Ectodermal cell (in vitro differentiated cells): Measurements from ENCODE around the gene KISS1R.

ENCODE experiments used
- H3K27ac ChIP-seq: 2 replicates; pipeline ENCODE4 v1.7.0; 2013; ENCODE audit warnings: mild to moderate bottlenecking, low read depth, low read length; ENCODE audit not compliant: insufficient read depth, poor library complexity, severe bottlenecking
- H3K27me3 ChIP-seq: 2 replicates; pipeline ENCODE4 v1.7.0; 2013; ENCODE audit warnings: mild to moderate bottlenecking, low read length; ENCODE audit not compliant: insufficient read depth, control insufficient read depth, poor library complexity, severe bottlenecking
- H3K36me3 ChIP-seq: one replicate; pipeline ENCODE4 v1.7.0; 2013; ENCODE audit warnings: low read length; ENCODE audit not compliant: control insufficient read depth, insufficient read depth
- H3K4me1 ChIP-seq: one replicate; pipeline ENCODE4 v1.7.0; 2013; ENCODE audit warnings: low read length; ENCODE audit not compliant: control insufficient read depth, insufficient read depth
- H3K4me3 ChIP-seq: 2 replicates; pipeline ENCODE4 v1.7.0; 2013; ENCODE audit warnings: low read depth, low read length, control low read depth; ENCODE audit not compliant: insufficient read depth
- H3K9me3 ChIP-seq: 2 replicates; pipeline ENCODE4 v1.7.0; 2013; ENCODE audit warnings: mild to moderate bottlenecking, low read length, moderate library complexity; ENCODE audit not compliant: control insufficient read depth
- WGBS, 2 experiments: methylation state at CpG; one replicate each; pipeline ENCODE4 v1.1.7; 2013; ENCODE audit warnings: missing lambda C conversion rate in 2 of 2; 5-methylcytosine and 5-hydroxymethylcytosine counted together

The KISS1R gene

GRCh38 chr19:882871-883497, 34.1 kb upstream of the KISS1R start:
- no peaks in the 10 kb centered on the region for H3K9me3 ChIP-seq
- H3K27me3 ChIP-seq: no peaks in the 10 kb centered on the region
- H3K4me1 ChIP-seq: no peaks in the 10 kb centered on the region
- H3K36me3 ChIP-seq: peaks cover 60% of the 10 kb centered on the region
- no peak overlapping the region for H3K4me3 ChIP-seq
- WGBS, 2 experiments: 95 to 96% methylated on average over 22 to 30 of the region's 30 CpGs
- H3K27ac ChIP-seq: no peak overlapping the region

DNA sequence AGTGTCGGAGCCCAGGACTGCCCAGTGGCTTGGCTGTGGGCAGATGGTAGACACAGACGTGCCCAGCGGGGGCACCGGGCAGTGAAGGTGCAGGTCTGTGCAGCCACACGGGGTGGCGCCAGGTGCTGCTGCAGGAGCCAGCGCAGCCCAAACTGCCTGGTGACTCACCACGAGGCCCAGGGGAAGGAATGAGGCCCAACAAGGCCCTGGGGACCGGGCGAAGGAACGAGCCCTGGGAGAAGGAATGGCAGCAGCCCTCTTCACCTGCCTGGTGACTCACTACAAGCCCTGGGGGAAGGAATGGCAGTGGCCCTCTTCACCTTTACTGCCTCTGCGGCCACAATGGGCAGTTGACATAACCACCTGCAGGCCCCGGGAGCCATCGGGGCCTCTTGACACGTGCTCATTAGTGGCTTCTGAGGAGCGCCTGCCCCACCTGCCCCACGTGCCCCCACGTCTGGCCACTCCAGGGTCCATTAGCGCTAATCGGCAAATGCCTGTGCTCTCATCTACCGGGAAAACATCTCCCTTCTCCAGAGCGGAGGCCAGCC, 33.4 kb upstream of the KISS1R start:
- Histone ChIP-seq H3K4me1 (no peaks in the 10 kb centered on the region), H3K9me3 (no peaks in the 10 kb centered on the region), H3K4me3 (no peak overlapping the region), H3K27ac (no peak overlapping the region), H3K27me3 (no peaks in the 10 kb centered on the region), H3K36me3 (peaks cover 64% of the 10 kb centered on the region)
- 93 to 94% methylated on average over 22 of the region's 22 CpGs for WGBS, 2 experiments

- no peaks in the 10 kb centered on the region for H3K27me3 ChIP-seq
- H3K4me3 ChIP-seq: no peak overlapping the region
- no peak overlapping the region for H3K27ac ChIP-seq
- H3K4me1 ChIP-seq: no peaks in the 10 kb centered on the region
- H3K9me3 ChIP-seq: no peaks in the 10 kb centered on the region
- H3K36me3 ChIP-seq: peaks cover 62% of the 10 kb centered on the region
- WGBS, 2 experiments: 94 to 96% methylated on average over 51 of the region's 51 CpGs
Measured at GRCh38 chr19:884420-885211, 32.5 kb upstream of the KISS1R start.

- H3K9me3 ChIP-seq: no peaks in the 10 kb centered on the region
- 97% methylated on average over 64 of the region's 64 CpGs for WGBS, 2 experiments
- no peaks in the 10 kb centered on the region for H3K27me3 ChIP-seq
- H3K4me1 ChIP-seq: no peaks in the 10 kb centered on the region
- H3K36me3 ChIP-seq: peaks cover 60% of the 10 kb centered on the region
- H3K27ac ChIP-seq: no peak overlapping the region
- no peak overlapping the region for H3K4me3 ChIP-seq
Measured at GRCh38 chr19:885536-886224, 31.5 kb upstream of the KISS1R start.

DNA sequence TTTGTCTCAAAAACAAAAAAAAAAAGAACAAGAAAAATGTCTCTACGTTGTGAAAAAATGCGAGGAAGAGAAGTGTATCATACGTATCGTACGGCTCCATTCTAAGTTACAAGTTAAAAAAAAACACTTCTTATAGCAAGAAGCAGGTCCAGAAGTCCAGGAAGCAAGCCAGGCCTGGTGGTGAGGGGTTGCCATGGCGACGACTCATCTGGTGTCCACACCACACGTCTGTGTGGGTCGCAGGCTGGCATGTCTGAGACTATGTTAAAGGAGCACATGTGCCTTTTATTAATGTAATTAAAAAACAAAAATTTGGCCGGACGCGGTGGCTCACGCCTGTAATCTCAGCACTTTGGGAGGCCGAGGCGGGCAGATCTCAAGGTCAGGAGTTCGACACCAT, 30.1 kb upstream of the KISS1R start:
- no peak overlapping the region for H3K27ac ChIP-seq
- peaks cover 47% of the 10 kb centered on the region for H3K36me3 ChIP-seq

DNA sequence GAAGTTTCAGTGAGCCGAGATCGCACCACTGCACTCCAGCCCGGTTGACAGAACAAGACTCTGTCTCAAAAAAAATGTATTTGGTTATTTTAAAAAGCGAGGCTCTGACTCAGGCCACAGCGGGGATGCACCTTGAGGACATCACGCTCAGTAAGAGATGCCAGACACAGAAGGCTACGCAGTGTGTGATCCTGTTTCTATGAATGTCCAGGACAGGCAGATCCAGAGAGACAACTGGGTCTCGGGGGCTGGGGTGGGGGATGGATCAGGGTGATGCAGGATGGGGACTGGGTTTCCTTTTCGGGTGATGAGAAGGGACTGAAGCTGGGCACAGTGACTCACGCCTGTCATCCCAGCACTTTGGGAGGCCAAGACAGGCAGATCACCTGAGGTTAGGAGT, 29.5 kb upstream of the KISS1R start:
- Histone ChIP-seq H3K36me3 (peaks cover 45% of the 10 kb centered on the region), H3K4me3 (no peak overlapping the region), H3K27me3 (no peaks in the 10 kb centered on the region), H3K4me1 (no peaks in the 10 kb centered on the region), H3K9me3 (no peaks in the 10 kb centered on the region), H3K27ac (no peak overlapping the region)
- 95 to 96% methylated on average over 10 of the region's 10 CpGs for WGBS, 2 experiments

More for the DNA sequence above, 30.1 kb upstream of the KISS1R start:
- WGBS, 2 experiments: 93 to 95% methylated on average over 16 of the region's 16 CpGs
- no peaks in the 10 kb centered on the region for H3K4me1 ChIP-seq
- no peak overlapping the region for H3K4me3 ChIP-seq
- H3K9me3 ChIP-seq: no peaks in the 10 kb centered on the region
- H3K27me3 ChIP-seq: no peaks in the 10 kb centered on the region

DNA sequence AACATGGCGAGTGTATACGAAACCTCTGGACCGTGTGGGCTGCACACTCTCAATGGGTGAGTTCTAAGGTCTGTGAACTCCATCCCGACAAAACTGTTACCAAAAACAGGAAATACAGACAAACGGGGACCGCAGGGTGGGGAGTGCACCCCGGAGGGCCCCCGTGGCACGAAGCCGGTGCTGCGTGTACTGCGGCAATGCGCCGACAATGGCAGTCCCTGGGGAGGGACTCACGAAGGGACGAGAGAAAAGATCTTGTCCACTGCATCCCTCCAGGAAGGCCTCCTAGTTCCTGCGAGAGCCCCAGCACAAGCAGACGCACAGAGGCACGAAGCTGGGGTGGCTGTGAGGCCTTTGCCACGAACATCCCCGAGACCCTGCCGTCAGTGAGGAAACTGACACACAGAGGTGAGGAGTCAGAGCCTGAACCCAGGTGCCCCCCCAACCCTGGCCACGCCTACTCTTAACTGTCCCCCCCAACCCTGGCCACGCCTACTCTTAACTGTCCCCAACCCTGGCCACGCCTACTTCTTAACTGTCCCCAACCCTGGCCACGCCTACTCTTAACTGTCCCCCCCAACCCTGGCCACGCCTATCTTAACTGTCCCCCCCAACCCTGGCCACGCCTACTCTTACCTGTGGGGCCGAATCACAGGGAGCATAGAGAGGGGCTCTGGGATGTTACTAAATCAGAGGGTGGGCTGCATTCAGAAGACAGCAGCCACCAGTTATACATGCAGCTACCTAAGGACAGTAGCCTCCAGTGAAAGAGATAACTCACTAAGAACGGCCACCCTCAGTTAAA, 28.4 kb upstream of the KISS1R start:
- Histone ChIP-seq H3K27me3 (no peaks in the 10 kb centered on the region), H3K4me3 (no peak overlapping the region), H3K4me1 (no peaks in the 10 kb centered on the region), H3K36me3 (peaks cover 35% of the 10 kb centered on the region), H3K9me3 (no peaks in the 10 kb centered on the region), H3K27ac (no peak overlapping the region)
- WGBS, 2 experiments: 96% methylated on average over 30 of the region's 30 CpGs

GRCh38 chr19:889662-890295, 27.4 kb upstream of the KISS1R start:
- no peak overlapping the region for H3K27ac ChIP-seq
- H3K9me3 ChIP-seq: no peaks in the 10 kb centered on the region
- H3K4me1 ChIP-seq: no peaks in the 10 kb centered on the region
- H3K36me3 ChIP-seq: peaks cover 25% of the 10 kb centered on the region
- no peaks in the 10 kb centered on the region for H3K27me3 ChIP-seq
- 96 to 97% methylated on average over 26 of the region's 26 CpGs for WGBS, 2 experiments
- no peak overlapping the region for H3K4me3 ChIP-seq

DNA sequence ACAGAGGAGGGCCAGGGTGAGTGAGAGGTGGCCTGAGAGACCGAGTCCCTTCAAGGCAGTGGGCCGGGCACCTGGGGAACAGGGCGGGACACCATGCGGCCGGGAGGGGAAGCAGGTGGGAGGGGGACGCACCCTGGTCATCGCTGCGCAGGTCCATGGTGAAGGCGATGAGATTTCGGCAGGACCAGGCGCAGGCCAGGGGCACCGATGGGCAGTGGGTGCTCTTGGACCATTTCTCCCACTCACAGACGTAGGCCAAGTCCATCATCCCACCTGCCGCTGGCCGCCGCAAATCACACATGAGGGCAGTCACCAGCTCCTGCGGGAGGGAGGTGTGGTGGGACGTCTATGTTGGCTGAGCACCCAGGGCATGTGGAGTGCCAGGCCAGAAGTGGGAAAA, 26.3 kb upstream of the KISS1R start:
- H3K4me3 ChIP-seq: no peak overlapping the region
- no peak overlapping the region for H3K27ac ChIP-seq
- no peaks in the 10 kb centered on the region for H3K4me1 ChIP-seq
- peaks cover 22% of the 10 kb centered on the region for H3K36me3 ChIP-seq
- no peaks in the 10 kb centered on the region for H3K9me3 ChIP-seq
- 96 to 97% methylated on average over 18 of the region's 18 CpGs for WGBS, 2 experiments
- H3K27me3 ChIP-seq: no peaks in the 10 kb centered on the region
